Hematopoietic multipotent progenitor cell treated with erythropoietin and hydrocortisone succinate and interleukin-3 and kit ligand, for 17 days (in vitro differentiated cells): ENCODE results near the gene PHF21B.

Experiments used
- DNase-seq: peaks from one replicate; pipeline ENCODE4 v3.0.0-alpha.2; 2015; ENCODE audit warnings: low spot score

The PHF21B gene

DNA sequence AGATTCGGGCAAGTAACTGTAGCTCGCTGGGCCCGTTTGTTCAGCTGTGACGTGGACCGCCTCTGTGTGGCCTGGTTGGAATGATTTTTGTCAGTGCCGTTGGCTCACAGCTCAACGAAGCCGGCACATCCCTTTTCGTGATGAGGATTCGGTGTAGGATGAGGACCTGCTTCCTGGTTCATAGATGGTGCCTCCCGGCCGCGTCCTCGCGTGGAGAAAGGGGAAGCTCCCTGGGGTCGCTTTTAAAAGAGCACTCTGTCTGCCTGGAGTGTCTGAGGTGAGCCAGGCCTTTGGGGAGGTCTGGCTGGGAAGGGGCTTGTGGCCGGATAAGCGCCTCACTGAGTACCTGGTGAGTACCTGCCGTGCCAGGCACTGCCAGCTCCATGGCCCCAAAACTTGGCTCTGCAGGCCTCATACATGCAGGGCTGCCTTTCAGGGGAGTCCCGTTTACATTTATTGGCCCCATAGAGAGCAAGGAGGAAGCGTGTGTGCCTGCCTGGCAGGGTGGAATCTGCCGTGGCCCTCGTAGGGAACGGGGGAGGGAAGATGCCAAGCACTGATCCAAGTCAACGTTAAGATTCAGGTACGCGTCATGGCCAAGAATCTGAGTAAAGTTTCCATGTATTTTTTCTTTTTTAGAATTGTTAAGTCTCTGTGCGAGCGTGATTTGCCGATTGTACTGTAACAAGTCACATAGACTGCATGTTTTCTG, 169.0 kb downstream of the PHF21B start:
- no peak for DNase-seq

DNA sequence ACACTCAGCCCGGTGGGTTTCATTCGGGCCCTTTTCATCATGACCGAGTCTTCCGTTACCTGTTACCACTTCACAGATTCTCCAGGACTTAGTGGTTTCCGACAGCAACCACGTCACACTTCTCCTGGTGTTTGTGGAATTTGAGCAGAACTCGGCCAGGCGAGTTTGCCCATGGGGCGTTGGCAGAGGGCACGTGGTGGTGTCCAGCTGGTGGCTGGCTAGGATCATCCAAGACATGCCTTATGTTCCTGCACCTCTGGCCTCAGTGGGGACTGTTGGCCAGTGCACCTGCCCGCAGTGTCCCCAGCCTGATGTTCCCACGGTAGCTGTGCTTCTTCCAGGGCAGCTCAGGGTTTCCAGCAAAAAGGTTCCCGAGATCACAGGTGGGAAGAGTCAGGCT, 170.1 kb downstream of the PHF21B start:
- DNase-seq: no peak

DNA sequence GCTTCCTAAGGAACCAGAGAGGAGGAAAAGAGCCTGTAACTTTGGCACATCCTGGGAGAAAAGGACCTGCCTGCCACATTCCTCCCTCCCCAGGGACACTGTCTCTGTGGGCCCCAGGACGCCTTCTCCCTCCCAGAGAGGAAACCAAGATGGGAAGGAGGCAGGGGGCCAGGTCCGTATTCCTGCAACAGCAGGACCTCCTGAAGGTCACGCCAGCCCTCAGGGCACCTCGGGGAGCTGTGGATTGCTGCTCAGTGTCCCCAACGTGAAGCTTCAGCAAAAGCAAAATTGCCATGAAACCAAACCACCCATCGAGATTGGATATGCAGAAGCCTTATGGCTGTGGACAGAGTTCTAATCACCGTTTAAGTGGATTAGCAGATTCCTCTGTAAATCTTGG, 170.7 kb downstream of the PHF21B start:
- DNase-seq: no peak

DNA sequence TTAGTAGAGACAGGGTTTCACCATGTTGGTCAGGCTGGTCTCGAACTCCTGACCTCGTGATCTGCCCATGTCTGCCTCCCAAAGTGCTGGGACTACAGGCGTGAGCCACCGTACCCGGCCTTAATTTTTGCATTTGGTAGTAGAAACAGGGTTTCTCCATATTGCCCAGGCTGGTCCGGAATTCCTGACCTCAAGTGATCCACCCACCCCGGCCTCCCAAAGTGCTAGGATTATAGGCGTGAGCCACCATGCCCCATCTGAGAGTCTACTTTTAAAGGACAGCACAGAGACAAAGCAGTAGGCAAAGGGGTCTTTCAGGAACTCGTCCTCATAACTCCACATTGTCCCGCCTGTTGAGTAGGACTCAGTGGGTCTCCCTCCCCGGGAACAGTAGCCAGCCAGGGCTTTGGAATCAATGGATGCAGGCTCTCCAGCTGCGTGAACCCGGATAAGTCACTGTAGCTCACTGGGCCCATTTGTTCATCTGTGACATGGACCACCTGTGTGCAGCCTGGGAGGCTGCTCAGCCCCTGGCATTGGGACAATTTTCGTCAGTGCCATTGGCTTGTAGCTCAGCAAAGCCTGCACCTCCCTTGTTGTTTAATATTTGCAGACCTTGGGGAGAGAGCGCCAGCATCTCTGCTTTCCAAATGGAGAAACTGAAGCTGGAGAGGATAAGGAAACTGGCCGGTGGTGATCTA, 171.3 kb downstream of the PHF21B start:
- no peak for DNase-seq

DNA sequence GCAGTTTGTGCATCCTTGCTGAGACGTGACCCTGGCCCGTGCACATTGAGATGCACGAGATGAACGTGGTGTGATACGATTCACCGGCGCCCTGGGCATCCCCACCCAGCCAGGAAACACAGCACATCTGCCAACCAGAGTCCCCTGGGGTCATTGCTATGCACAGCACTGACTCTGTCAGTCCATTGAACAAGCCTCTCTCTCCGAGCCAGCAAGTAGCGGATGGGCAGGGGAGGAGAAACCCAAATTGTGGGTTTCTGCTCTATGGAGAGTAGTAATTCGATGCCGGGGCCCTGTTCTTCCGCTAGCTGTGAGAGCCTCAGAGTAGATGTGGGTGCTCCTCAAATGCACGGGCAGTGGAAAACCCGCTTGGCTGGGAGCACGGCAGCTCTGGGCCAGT, 172.3 kb downstream of the PHF21B start:
- no peak for DNase-seq

DNA sequence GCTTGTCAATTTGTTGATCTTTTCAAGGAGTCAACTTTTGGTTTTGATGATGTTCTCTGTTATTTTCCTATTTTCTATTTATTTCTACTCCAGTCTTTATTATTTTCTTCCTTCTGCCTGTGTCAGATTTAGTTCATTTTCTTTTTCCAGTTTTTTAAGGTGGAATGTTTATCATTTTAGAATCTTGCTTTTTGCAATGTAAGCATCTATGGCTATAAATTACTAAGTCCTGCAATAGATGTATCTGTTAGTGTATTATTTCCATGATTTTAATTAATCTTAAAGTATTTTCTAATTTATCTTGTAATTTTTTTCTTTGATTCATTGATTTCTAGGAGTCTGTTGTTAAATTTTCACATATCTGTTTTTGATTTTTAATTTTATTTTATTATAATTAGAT, 175.7 kb downstream of the PHF21B start:
- no peak for DNase-seq

DNA sequence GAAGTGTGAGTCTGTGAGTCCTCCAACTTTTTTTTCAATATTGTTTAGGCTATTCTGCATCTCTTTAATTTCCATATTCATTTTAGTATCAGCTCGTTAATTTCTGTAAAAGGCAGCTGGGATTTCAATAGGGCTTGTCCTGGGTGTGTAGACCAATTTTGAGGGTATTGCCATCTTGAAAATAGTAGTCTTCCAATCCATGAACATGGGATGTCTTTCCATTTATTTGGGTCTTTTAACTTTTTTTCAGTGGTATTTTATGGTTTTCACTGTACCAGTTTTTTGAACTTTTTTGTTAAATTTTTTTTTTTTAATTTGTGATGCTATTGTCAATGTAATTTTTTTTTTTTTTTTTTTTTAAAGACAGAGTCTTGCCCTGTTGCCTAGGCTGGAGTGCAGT, 177.9 kb downstream of the PHF21B start:
- DNase-seq: no peak
